ENCODE results near the gene PEF1. TPM values are rescaled to one million over a fixed set of nuclear protein-coding genes. Genes with fewer than 3 reads are reported as not detected.

The PEF1 gene
- total and polyA plus RNA-seq, 9 donors = 31.7 to 65.2 (median 58.2) TPM

GRCh38 chr1:31639543-31639942 lies 5.1 kb downstream of the PEF1 start:
- 46 to 57% (median 52%) methylated on average over 5 of the region's 5 CpGs for WGBS, 3 donors
- intact Hi-C loops (cut with DNase I) = no loop called here
- Histone ChIP-seq H3K4me1 (ENCODE audit: insufficient read depth) (peaks cover 7% of the 10 kb centered on the region), H3K4me3 (no peak overlapping the region), H3K36me3 (no peaks in the 10 kb centered on the region), H3K27ac (no peak overlapping the region), H3K9me3 (no peaks in the 10 kb centered on the region), H3K27me3 (no peaks in the 10 kb centered on the region)
- TF ChIP-seq POLR2A (IDR thresholded peaks at IDR 0.05) = no peak
- no peak for DNase-seq

GRCh38 chr1:31637915-31638673 lies 6.6 kb downstream of the PEF1 start:
- Histone ChIP-seq H3K4me3 (no peak overlapping the region), H3K9me3 (no peaks in the 10 kb centered on the region), H3K27me3 (no peaks in the 10 kb centered on the region), H3K27ac (no peak overlapping the region), H3K4me1 (ENCODE audit: insufficient read depth) (peaks cover 3% of the 10 kb centered on the region), H3K36me3 (no peaks in the 10 kb centered on the region)
- WGBS, 3 donors = 64 to 70% (median 68%) methylated on average over 5 of the region's 5 CpGs
- no peak for DNase-seq
- intact Hi-C loops (cut with DNase I) = no loop called here
- no peak for TF ChIP-seq POLR2A (IDR thresholded peaks at IDR 0.05)
- TF ChIP-seq CTCF (IDR thresholded peaks at IDR 0.05) = no peak
- TF ChIP-seq EP300 (IDR thresholded peaks at IDR 0.05) = no peak

GRCh38 chr1:31633117-31633516 lies 11.6 kb downstream of the PEF1 start:
- H3K4me1 ChIP-seq (ENCODE audit: insufficient read depth) = peaks cover 3% of the 10 kb centered on the region
- no peaks in the 10 kb centered on the region for H3K9me3 ChIP-seq
- H3K4me3 ChIP-seq = no peak overlapping the region
- 64 to 69% (median 68%) methylated on average over 4 of the region's 4 CpGs for WGBS, 3 donors
- no peak for DNase-seq
- H3K36me3 ChIP-seq = no peaks in the 10 kb centered on the region
- H3K27ac ChIP-seq = no peak overlapping the region
- no peaks in the 10 kb centered on the region for H3K27me3 ChIP-seq
- intact Hi-C loops (cut with DNase I) = no loop called here
- no peak for TF ChIP-seq EP300 (IDR thresholded peaks at IDR 0.05)
- no peak for TF ChIP-seq POLR2A (IDR thresholded peaks at IDR 0.05)
- no peak for TF ChIP-seq CTCF (IDR thresholded peaks at IDR 0.05)

- Histone ChIP-seq H3K27ac (no peak overlapping the region), H3K9me3 (no peaks in the 10 kb centered on the region), H3K4me3 (no peak overlapping the region), H3K36me3 (no peaks in the 10 kb centered on the region), H3K27me3 (no peaks in the 10 kb centered on the region), H3K4me1 (ENCODE audit: insufficient read depth) (peaks cover 3% of the 10 kb centered on the region)
- TF ChIP-seq EP300 (IDR thresholded peaks at IDR 0.05) (no peak), CTCF (IDR thresholded peaks at IDR 0.05) (no peak)
- 96 to 98% (median 97%) methylated on average over 3 of the region's 3 CpGs for WGBS, 3 donors
- DNase-seq = no peak
- intact Hi-C loops (cut with DNase I) = no loop called here
These were observed 12.0 kb downstream of the PEF1 start for GRCh38 chr1:31632649-31633048.

- DNase-seq = no peak
- TF ChIP-seq POLR2A (IDR thresholded peaks at IDR 0.05) (no peak), CTCF (IDR thresholded peaks at IDR 0.05) (no peak), EP300 (IDR thresholded peaks at IDR 0.05) (no peak)
- Histone ChIP-seq H3K27me3 (no peaks in the 10 kb centered on the region), H3K4me3 (no peak overlapping the region), H3K36me3 (no peaks in the 10 kb centered on the region), H3K4me1 (ENCODE audit: insufficient read depth) (peaks cover 7% of the 10 kb centered on the region), H3K27ac (no peak overlapping the region), H3K9me3 (no peaks in the 10 kb centered on the region)
- intact Hi-C loops (cut with DNase I) = no loop called here
- 62 to 81% (median 71%) methylated on average over 6 of the region's 6 CpGs for WGBS, 3 donors
These were observed 15.6 kb downstream of the PEF1 start for GRCh38 chr1:31628931-31629556.

Measured in ovary (tissue), 9 donors.